Keratinocyte (primary cell): Measurements from ENCODE around the gene HELLS. TPM values are rescaled to one million over a fixed set of nuclear protein-coding genes. Genes with fewer than 3 reads are reported as not detected.

Experiments
- DNase-seq: peaks from one replicate; pipeline ENCODE4 v3.0.0-alpha.2; 2011; ENCODE audit warnings: low read depth, missing footprints, low spot score
- FAIRE-seq: peaks from 2 replicates; lab custom pipeline; 2011; peaks lifted over from hg19 to GRCh38; lab: Jason Lieb, UNC
- H2AFZ ChIP-seq: 2 replicates; pipeline ENCODE4 v1.6.0; 2012; ENCODE audit warnings: low read length, control low read depth, inconsistent platforms; ENCODE audit not compliant: control insufficient read depth
- H3K27ac ChIP-seq: 2 replicates; pipeline ENCODE4 v1.5.1; 2011; ENCODE audit warnings: low read length; ENCODE audit not compliant: control insufficient read depth, insufficient read depth
- H3K27me3 ChIP-seq: 3 replicates; pipeline ENCODE4 v1.6.0; 2011; ENCODE audit warnings: low read length; ENCODE audit not compliant: control insufficient read depth, insufficient read depth; ENCODE audit errors: extremely low read depth
- H3K36me3 ChIP-seq, 2 experiments: 2 replicates in 1 of 2; 3 replicates in 1 of 2; pipeline ENCODE4 v1.5.1; 2011; ENCODE audit warnings: low read length in 2 of 2, mild to moderate bottlenecking in 1 of 2; ENCODE audit not compliant: control insufficient read depth in 2 of 2, insufficient read depth in 2 of 2; ENCODE audit errors: extremely low read depth in 1 of 2
- H3K4me1 ChIP-seq: 3 replicates; pipeline ENCODE4 v1.5.1; 2011; ENCODE audit warnings: low read length; ENCODE audit not compliant: control insufficient read depth, insufficient read depth; ENCODE audit errors: extremely low read depth
- H3K4me2 ChIP-seq: 3 replicates; pipeline ENCODE4 v1.6.0; 2011; ENCODE audit warnings: low read depth, low read length; ENCODE audit not compliant: control insufficient read depth, insufficient read depth; ENCODE audit errors: extremely low read depth
- H3K4me3 ChIP-seq, 3 experiments: fragments of 200-600 bp in 1 of 3; sonication (generic) in 1 of 3; 2 replicates in 2 of 3; 3 replicates in 1 of 3; pipeline ENCODE4 v1.5.1; 2011 to 2016; ENCODE audit warnings: low read length in 3 of 3, mild to moderate bottlenecking in 3 of 3, control low read depth in 2 of 3, inconsistent platforms in 1 of 3, low read depth in 1 of 3, mixed read lengths in 1 of 3, mixed run types in 1 of 3, moderate library complexity in 1 of 3; ENCODE audit not compliant: control insufficient read depth in 2 of 3, insufficient read depth in 2 of 3; ENCODE audit errors: extremely low read depth in 1 of 3
- H3K79me2 ChIP-seq: 2 replicates; pipeline ENCODE4 v1.6.0; 2012; ENCODE audit warnings: low read length; ENCODE audit not compliant: control insufficient read depth, insufficient read depth
- H3K9ac ChIP-seq: 3 replicates; pipeline ENCODE4 v1.6.0; 2011; ENCODE audit warnings: low read length; ENCODE audit not compliant: control insufficient read depth, insufficient read depth; ENCODE audit errors: extremely low read depth
- H3K9me1 ChIP-seq: 3 replicates; pipeline ENCODE4 v1.6.0; 2011; ENCODE audit warnings: low read length; ENCODE audit not compliant: control insufficient read depth, insufficient read depth; ENCODE audit errors: extremely low read depth
- H3K9me3 ChIP-seq: 2 replicates; pipeline ENCODE4 v1.5.1; 2012; ENCODE audit warnings: low read depth, low read length; ENCODE audit not compliant: control insufficient read depth
- H4K20me1 ChIP-seq: 3 replicates; pipeline ENCODE4 v1.6.0; 2011; ENCODE audit warnings: low read length; ENCODE audit not compliant: control insufficient read depth, insufficient read depth; ENCODE audit errors: extremely low read depth
- CTCF ChIP-seq, 3 experiments: IDR thresholded peaks in 1 of 3; conservative IDR thresholded peaks in 1 of 3; optimal IDR thresholded peaks in 1 of 3; 2 replicates in 2 of 3; 3 replicates in 1 of 3; pipeline versions ENCODE3 to v1.5.1; 2011; ENCODE audit warnings: low read length in 3 of 3, mild to moderate bottlenecking in 3 of 3, moderate library complexity in 2 of 3, control low read depth in 1 of 3, inconsistent platforms in 1 of 3; ENCODE audit not compliant: insufficient read depth in 2 of 3; ENCODE audit errors: extremely low read depth in 1 of 3
- EZH2 ChIP-seq: IDR thresholded peaks from one replicate; pipeline ENCODE4 v1.6.1; 2012; ENCODE audit warnings: inconsistent platforms, mild to moderate bottlenecking, low read length, moderate library complexity
- dilution Hi-C: fragments of 300-500 bp; cut with MboI; formaldehyde crosslinking; loops from one replicate; pipeline ENCODE4 v1.7.0; 2020; ENCODE audit warnings: low sequenced_read_pairs; ENCODE audit not compliant: extremely low pct_ligation_motif_present
- polyA plus RNA-seq, 5 experiments: library from polyadenylated mRNA; depleted of rRNA in 3 of 5; stranded (reverse) in 3 of 5; stranded (forward) in 1 of 5; unstranded in 1 of 5; fragments of >200 nt; gene quantifications; 1 replicate in 1 of 5; 2 replicates in 3 of 5; 3 replicates in 1 of 5; pipeline versions ENCODE4 v1.2.1 to v1.2.3, GENCODE V29; 2011 to 2012; ENCODE audit warnings: missing spikeins in 2 of 5, low read depth in 1 of 5, low replicate concordance in 1 of 5

The HELLS gene
- polyA plus RNA-seq, 1 donor (not counting 4 experiments of a cell fraction or from before 2014, with no cell fraction given) = 16.4 TPM

- H3K27ac ChIP-seq = peak overlapping the region; percentile 72
- dilution Hi-C loops = no loop called here
These were observed 687 bp downstream of the HELLS start for GRCh38 chr10:94546049-94546900.

DNA sequence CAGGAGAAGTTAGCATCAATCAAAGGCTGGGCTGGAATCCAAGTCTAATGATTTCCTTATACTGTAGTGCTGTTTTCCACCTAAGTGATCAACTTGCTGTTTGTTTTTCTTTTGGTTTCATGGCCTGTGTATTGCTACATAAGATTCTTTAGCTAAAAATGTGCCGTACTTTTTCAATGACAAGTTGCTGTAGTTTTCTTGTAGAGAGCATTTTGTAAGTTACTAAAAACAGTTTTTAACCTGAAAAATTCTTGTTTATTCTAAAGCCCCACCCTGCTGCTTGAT, 1.3 kb downstream of the HELLS start:
- H3K27ac ChIP-seq = peak overlapping the region; percentile 72
- H3K36me3 ChIP-seq = no peaks in the 10 kb centered on the region
- DNase-seq = no peak
- peaks cover 10% of the 10 kb centered on the region for H3K4me1 ChIP-seq
- no peak for FAIRE-seq
- H3K79me2 ChIP-seq = peaks cover 24% of the 10 kb centered on the region
- peak overlapping the region; percentile 86 for H3K9ac ChIP-seq
- dilution Hi-C loops = no loop called here
- peak overlapping the region; percentile 95 for H2AFZ ChIP-seq
- peak overlapping the region; percentile 84 for H3K4me2 ChIP-seq
- no peaks in the 10 kb centered on the region for H3K9me3 ChIP-seq
- no peak for TF ChIP-seq EZH2
- no peak for TF ChIP-seq CTCF (optimal IDR thresholded peaks at IDR 0.05 in 1 of 3, IDR thresholded peaks at IDR 0.05 in 1 of 3, conservative IDR thresholded peaks at IDR 0.05 in 1 of 3; ENCODE audit: extremely low read depth in 1 of 3, insufficient read depth in 2 of 3, low read length in 3 of 3)
- H3K4me3 ChIP-seq = peak overlapping the region in 2 of 3 experiments; percentile 82 to 93
- no peaks in the 10 kb centered on the region for H4K20me1 ChIP-seq
- no peaks in the 10 kb centered on the region for H3K27me3 ChIP-seq
- H3K9me1 ChIP-seq = no peaks in the 10 kb centered on the region

More at GRCh38 chr10:94546049-94546900, 687 bp downstream of the HELLS start:
- peaks cover 10% of the 10 kb centered on the region for H3K4me1 ChIP-seq
- no peaks in the 10 kb centered on the region for H3K27me3 ChIP-seq
- peaks cover 24% of the 10 kb centered on the region for H3K79me2 ChIP-seq
- no peaks in the 10 kb centered on the region for H4K20me1 ChIP-seq
- H3K4me2 ChIP-seq = peak overlapping the region; percentile 84
- TF ChIP-seq EZH2 (no peak), CTCF (optimal IDR thresholded peaks at IDR 0.05 in 1 of 3, IDR thresholded peaks at IDR 0.05 in 1 of 3, conservative IDR thresholded peaks at IDR 0.05 in 1 of 3; ENCODE audit: extremely low read depth in 1 of 3, insufficient read depth in 2 of 3, low read length in 3 of 3) (no peak)
- FAIRE-seq = no peak
- no peaks in the 10 kb centered on the region for H3K9me1 ChIP-seq
- H3K36me3 ChIP-seq = no peaks in the 10 kb centered on the region
- H3K9ac ChIP-seq = peak overlapping the region; percentile 86
- no peaks in the 10 kb centered on the region for H3K9me3 ChIP-seq
- peak overlapping the region; percentile 95 for H2AFZ ChIP-seq
- no peak for DNase-seq
- H3K4me3 ChIP-seq = peak overlapping the region; percentile 67 to 93 (median 82)
